Trophoblast cell (in vitro differentiated cells and primary cell): ENCODE measurements around the gene TBCD.
"Not testable (repeated sequence)": the region's sequence is repeated elsewhere in the genome, so short reads cannot be mapped to it uniquely, and the experiment has no call there.

ENCODE experiments used
- DNase-seq, 2 donors: peaks; one replicate each; pipeline ENCODE4 v3.0.0-alpha.2; 2016
- H2AFZ ChIP-seq: 2 replicates; pipeline ENCODE4 v1.6.1; 2013; ENCODE audit warnings: low read length, moderate library complexity, mild to moderate bottlenecking; ENCODE audit not compliant: insufficient read depth, poor library complexity
- H2AK5ac ChIP-seq: 2 replicates; pipeline ENCODE4 v1.6.1; 2013; ENCODE audit warnings: mild to moderate bottlenecking, low read length
- H2BK120ac ChIP-seq: 2 replicates; pipeline ENCODE4 v1.6.1; 2013; ENCODE audit warnings: low read length, mild to moderate bottlenecking, moderate library complexity; ENCODE audit not compliant: insufficient read depth, poor library complexity
- H2BK12ac ChIP-seq: 2 replicates; pipeline ENCODE4 v1.6.1; 2013; ENCODE audit warnings: mild to moderate bottlenecking, low read length, moderate library complexity
- H2BK5ac ChIP-seq: 2 replicates; pipeline ENCODE4 v1.6.1; 2013; ENCODE audit warnings: low read length, low read depth, moderate library complexity, mild to moderate bottlenecking; ENCODE audit not compliant: poor library complexity
- H3K14ac ChIP-seq: 2 replicates; pipeline ENCODE4 v1.6.1; 2013; ENCODE audit warnings: mild to moderate bottlenecking, low read length
- H3K18ac ChIP-seq: 2 replicates; pipeline ENCODE4 v1.6.1; 2013; ENCODE audit warnings: mild to moderate bottlenecking, low read length
- H3K23ac ChIP-seq: 2 replicates; pipeline ENCODE4 v1.6.1; 2013; ENCODE audit warnings: low read length
- H3K27ac ChIP-seq: 2 replicates; pipeline ENCODE4 v1.5.1; 2013; ENCODE audit warnings: low read depth, mild to moderate bottlenecking, inconsistent platforms, low read length, moderate library complexity
- H3K27me3 ChIP-seq: 2 replicates; pipeline ENCODE4 v1.6.1; 2013; ENCODE audit warnings: inconsistent platforms, mild to moderate bottlenecking, low read length, moderate library complexity; ENCODE audit not compliant: insufficient read depth
- H3K36me3 ChIP-seq, 2 experiments: 1 replicate in 1 of 2; 2 replicates in 1 of 2; pipeline ENCODE4 v1.6.1; 2013; ENCODE audit warnings: low read length in 2 of 2, mild to moderate bottlenecking in 2 of 2, moderate library complexity in 1 of 2; ENCODE audit not compliant: insufficient read depth in 2 of 2, control insufficient read depth in 1 of 2
- H3K4ac ChIP-seq: 2 replicates; pipeline ENCODE4 v1.6.1; 2013; ENCODE audit warnings: low read depth, mild to moderate bottlenecking, low read length, moderate library complexity
- H3K4me1 ChIP-seq, 2 experiments: 1 replicate in 1 of 2; 2 replicates in 1 of 2; pipeline ENCODE4 v1.6.1; 2013; ENCODE audit warnings: low read length in 2 of 2, mild to moderate bottlenecking in 2 of 2, moderate library complexity in 1 of 2; ENCODE audit not compliant: insufficient read depth in 2 of 2, control insufficient read depth in 1 of 2
- H3K4me2 ChIP-seq: 2 replicates; pipeline ENCODE4 v1.6.1; 2013; ENCODE audit warnings: inconsistent platforms, mild to moderate bottlenecking, low read length, moderate library complexity
- H3K4me3 ChIP-seq: 2 replicates; pipeline ENCODE4 v1.5.1; 2013; ENCODE audit warnings: mild to moderate bottlenecking, low read depth, low read length, inconsistent platforms
- H3K79me1 ChIP-seq: one replicate; pipeline ENCODE4 v1.6.1; 2013; ENCODE audit warnings: low read length
- H3K79me2 ChIP-seq: 2 replicates; pipeline ENCODE4 v1.6.1; 2013; ENCODE audit warnings: low read length, mild to moderate bottlenecking; ENCODE audit not compliant: control insufficient read depth, insufficient read depth, poor library complexity
- H3K9ac ChIP-seq: 2 replicates; pipeline ENCODE4 v1.6.1; 2013; ENCODE audit warnings: mild to moderate bottlenecking, low read length
- H3K9me3 ChIP-seq: 2 replicates; pipeline ENCODE4 v1.6.1; 2013; ENCODE audit warnings: low read depth, mild to moderate bottlenecking, control low read depth, inconsistent platforms, low read length; ENCODE audit not compliant: insufficient read depth
- H4K12ac ChIP-seq: 2 replicates; pipeline ENCODE4 v1.6.1; 2013; ENCODE audit warnings: low read depth, mild to moderate bottlenecking, low read length, moderate library complexity
- H4K8ac ChIP-seq: 2 replicates; pipeline ENCODE4 v1.6.1; 2013; ENCODE audit warnings: low read depth, mild to moderate bottlenecking, low read length, moderate library complexity
- H4K91ac ChIP-seq: one replicate; pipeline ENCODE4 v1.6.1; 2013; ENCODE audit warnings: low read depth, mild to moderate bottlenecking, low read length, moderate library complexity
- WGBS: extraction: QIAGEN DNeasy Blood & Tissue Kit; methylation state at CpG from one replicate; pipeline ENCODE4 v1.1.7; 2013; ENCODE audit warnings: missing lambda C conversion rate; ENCODE audit not compliant: insufficient read length, insufficient coverage; ENCODE audit errors: extremely low coverage; 5-methylcytosine and 5-hydroxymethylcytosine counted together

TBCD gene

DNA sequence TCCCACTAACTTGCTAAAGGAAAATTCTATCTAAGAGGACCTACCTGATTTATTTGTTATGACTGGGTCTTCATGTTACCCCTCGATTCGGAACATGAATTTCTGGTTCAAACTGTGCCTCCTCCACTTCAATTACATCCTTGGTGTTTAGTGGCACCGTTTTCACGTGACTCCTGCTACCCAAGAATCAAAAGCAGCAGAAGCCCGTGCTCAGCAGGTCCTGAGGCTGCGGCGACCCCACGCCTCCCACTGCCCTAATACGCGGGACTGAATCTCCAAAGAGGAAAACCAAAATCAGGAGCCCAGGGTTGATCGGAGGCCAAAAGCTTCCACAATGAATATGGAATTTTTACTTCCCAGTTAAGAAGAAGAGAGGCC lies 233.6 kb downstream of the TBCD start:
- H4K91ac ChIP-seq: no peak overlapping the region
- DNase-seq: no peak
- H3K4ac ChIP-seq: no peak overlapping the region
- H2AK5ac ChIP-seq: no peak overlapping the region
- H3K27me3 ChIP-seq: no peaks in the 10 kb centered on the region
- no peak overlapping the region for H3K23ac ChIP-seq
- no peak overlapping the region for H2BK120ac ChIP-seq
- peaks cover 0 to 4% of the 10 kb centered on the region in 2 experiments for H3K4me1 ChIP-seq
- H2BK12ac ChIP-seq: no peak overlapping the region
- H3K14ac ChIP-seq: no peak overlapping the region
- H4K8ac ChIP-seq: no peak overlapping the region
- H3K79me2 ChIP-seq: no peaks in the 10 kb centered on the region
- no peak overlapping the region for H3K27ac ChIP-seq
- no peaks in the 10 kb centered on the region for H3K36me3 ChIP-seq
- H3K4me3 ChIP-seq: no peak overlapping the region
- no peak overlapping the region for H3K18ac ChIP-seq
- H3K9me3 ChIP-seq: peaks cover 16% of the 10 kb centered on the region
- H3K9ac ChIP-seq: no peak overlapping the region
- no peak overlapping the region for H3K4me2 ChIP-seq
- no CpG with 5 or more reads among the region's 11 CpGs for WGBS
- H3K79me1 ChIP-seq: no peaks in the 10 kb centered on the region
- H4K12ac ChIP-seq: no peak overlapping the region
- H2AFZ ChIP-seq: no peak overlapping the region
- no peak overlapping the region for H2BK5ac ChIP-seq

DNA sequence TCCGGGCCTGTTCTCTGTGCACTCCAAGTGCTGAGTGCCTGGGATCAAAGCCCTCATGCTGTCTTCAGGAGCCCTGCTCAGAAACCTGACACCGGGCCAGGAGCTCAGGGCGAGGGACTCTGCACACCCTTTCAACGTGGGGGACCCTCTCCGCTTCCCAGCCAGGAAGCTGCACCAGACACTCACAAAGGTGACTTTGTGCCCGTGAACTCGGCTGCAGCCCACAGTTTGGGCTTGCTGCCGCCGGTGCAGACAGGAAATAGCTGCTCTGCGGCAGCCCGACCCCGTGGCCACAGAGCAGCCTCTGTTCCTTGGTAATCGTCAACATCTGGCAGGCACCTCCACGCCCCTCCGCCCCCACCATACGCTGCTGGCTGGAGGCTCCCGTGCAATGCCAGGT lies 234.1 kb downstream of the TBCD start:
- H3K4ac ChIP-seq: no peak overlapping the region
- H4K8ac ChIP-seq: no peak overlapping the region
- no peaks in the 10 kb centered on the region for H3K79me2 ChIP-seq
- H2AFZ ChIP-seq: no peak overlapping the region
- no peak overlapping the region for H3K27ac ChIP-seq
- H3K9me3 ChIP-seq: peaks cover 13% of the 10 kb centered on the region
- no peak overlapping the region for H4K12ac ChIP-seq
- H3K14ac ChIP-seq: no peak overlapping the region
- no peak overlapping the region for H3K4me3 ChIP-seq
- no peak for DNase-seq
- no peak overlapping the region for H3K9ac ChIP-seq
- no peak overlapping the region for H3K23ac ChIP-seq
- H3K4me1 ChIP-seq: peaks cover 0 to 4% of the 10 kb centered on the region in 2 experiments
- no peaks in the 10 kb centered on the region for H3K36me3 ChIP-seq
- no peak overlapping the region for H2AK5ac ChIP-seq
- no peak overlapping the region for H2BK120ac ChIP-seq
- WGBS: no CpG with 5 or more reads among the region's 17 CpGs
- H4K91ac ChIP-seq: no peak overlapping the region
- H3K79me1 ChIP-seq: no peaks in the 10 kb centered on the region
- no peak overlapping the region for H3K4me2 ChIP-seq
- no peaks in the 10 kb centered on the region for H3K27me3 ChIP-seq
- no peak overlapping the region for H2BK12ac ChIP-seq
- H3K18ac ChIP-seq: no peak overlapping the region
- H2BK5ac ChIP-seq: no peak overlapping the region

DNA sequence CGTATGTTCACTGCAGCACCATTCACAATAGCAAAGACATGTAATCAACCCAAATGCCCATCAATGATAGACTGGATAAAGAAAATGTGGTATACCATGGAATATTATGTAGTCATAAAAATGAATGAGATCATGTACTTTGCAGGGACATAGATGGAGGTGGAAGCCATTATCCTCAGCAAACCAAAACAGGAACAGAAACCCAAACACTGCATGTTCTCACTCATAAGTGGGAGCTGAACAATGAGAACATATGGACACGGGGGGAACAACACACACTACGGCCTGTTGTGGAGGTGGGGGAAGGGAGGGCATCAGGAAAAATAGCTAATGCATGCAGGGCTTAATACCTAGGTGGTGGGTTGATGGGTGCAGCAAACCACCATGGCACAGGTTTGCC lies 237.2 kb downstream of the TBCD start:
- not testable (repeated sequence) for H3K27me3 ChIP-seq, H3K4me3 ChIP-seq, H3K18ac ChIP-seq, H3K79me2 ChIP-seq, H3K9ac ChIP-seq, H3K9me3 ChIP-seq, H4K91ac ChIP-seq, H3K4me1 ChIP-seq, H3K27ac ChIP-seq, H2AFZ ChIP-seq, H3K36me3 ChIP-seq, H2BK5ac ChIP-seq, H3K4ac ChIP-seq, H2BK120ac ChIP-seq, H2AK5ac ChIP-seq, H3K14ac ChIP-seq, H3K4me2 ChIP-seq, H4K8ac ChIP-seq, DNase-seq, H2BK12ac ChIP-seq, H4K12ac ChIP-seq, H3K79me1 ChIP-seq, H3K23ac ChIP-seq
- WGBS: no CpG with 5 or more reads among the region's 3 CpGs

DNA sequence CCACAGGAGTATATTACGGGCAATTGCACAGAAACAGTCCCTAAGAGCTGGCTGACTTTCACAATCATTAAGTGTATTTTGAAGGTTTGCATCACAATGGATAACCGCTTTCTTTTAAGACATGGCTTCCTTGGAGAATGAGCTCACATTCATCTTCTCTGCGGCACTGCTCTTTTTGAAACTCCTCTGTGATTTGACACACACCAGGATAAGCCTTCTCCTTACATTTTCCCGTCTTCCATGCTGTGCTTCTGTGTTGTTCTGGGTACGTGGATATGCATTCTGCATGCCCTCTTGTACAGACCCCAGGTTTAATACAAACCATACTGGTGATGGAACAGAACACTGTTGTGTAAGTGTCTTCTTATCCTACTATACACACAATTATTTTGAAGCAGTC lies 238.0 kb downstream of the TBCD start:
- Histone ChIP-seq H3K27ac (no peak overlapping the region), H2AK5ac (no peak overlapping the region), H3K14ac (no peak overlapping the region), H3K4me1 (peaks cover 0 to 4% of the 10 kb centered on the region in 2 experiments), H3K27me3 (no peaks in the 10 kb centered on the region), H3K4me2 (no peak overlapping the region), H2AFZ (no peak overlapping the region), H4K8ac (no peak overlapping the region), H3K36me3 (no peaks in the 10 kb centered on the region), H3K9me3 (no peaks in the 10 kb centered on the region), H4K91ac (no peak overlapping the region), H3K79me1 (no peaks in the 10 kb centered on the region), H3K4ac (no peak overlapping the region), H4K12ac (no peak overlapping the region), H3K4me3 (no peak overlapping the region), H2BK120ac (no peak overlapping the region), H2BK12ac (no peak overlapping the region), H3K18ac (no peak overlapping the region), H3K79me2 (no peaks in the 10 kb centered on the region), H2BK5ac (no peak overlapping the region), H3K9ac (no peak overlapping the region), H3K23ac (no peak overlapping the region)
- no CpG with 5 or more reads among the region's 5 CpGs for WGBS
- DNase-seq: no peak

DNA sequence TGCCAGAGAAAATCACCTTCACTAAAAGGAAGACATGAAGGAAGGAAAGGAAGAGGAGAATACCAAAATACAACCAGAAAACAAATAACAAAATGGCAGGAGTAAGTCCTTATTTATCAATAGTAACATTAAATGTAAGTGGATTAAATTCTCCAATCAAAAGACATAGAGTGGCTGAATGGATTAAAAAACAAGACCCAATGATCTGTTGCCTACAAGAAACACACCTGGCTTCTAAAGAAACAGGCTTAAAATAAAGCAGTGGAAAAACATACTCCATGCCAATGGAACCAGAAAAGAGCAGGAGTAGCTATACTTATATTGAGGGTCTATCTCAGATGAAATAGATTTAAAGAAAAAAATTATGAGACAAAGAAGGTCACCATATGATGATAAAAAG lies 241.1 kb downstream of the TBCD start:
- Histone ChIP-seq H3K4me2 (no peak overlapping the region), H3K4me1 (no peaks in the 10 kb centered on the region), H2AFZ (no peak overlapping the region), H4K12ac (no peak overlapping the region), H2AK5ac (no peak overlapping the region), H2BK5ac (no peak overlapping the region), H3K36me3 (no peaks in the 10 kb centered on the region), H3K4ac (no peak overlapping the region), H2BK12ac (no peak overlapping the region), H2BK120ac (no peak overlapping the region), H3K27ac (no peak overlapping the region), H3K27me3 (no peaks in the 10 kb centered on the region), H3K9me3 (no peaks in the 10 kb centered on the region), H4K91ac (no peak overlapping the region), H3K23ac (no peak overlapping the region), H3K79me2 (no peaks in the 10 kb centered on the region), H3K79me1 (no peaks in the 10 kb centered on the region), H4K8ac (no peak overlapping the region), H3K18ac (no peak overlapping the region), H3K4me3 (no peak overlapping the region), H3K14ac (no peak overlapping the region), H3K9ac (no peak overlapping the region)
- DNase-seq: no peak
